Lower lobe of right lung (tissue), 2 donors: ENCODE data around the gene C15orf62. TPM values are rescaled to one million over a fixed set of nuclear protein-coding genes. Genes with fewer than 3 reads are reported as not detected.

Source experiments
- ATAC-seq, 2 donors: fragments of 200-7000 bp; cut with Tn5 transposase; one replicate each; pipeline ENCODE4 v1.9.1; 2020 to 2022; ENCODE audit warnings: mild to moderate bottlenecking in 2 of 2, moderate library complexity in 2 of 2
- DNase-seq: peaks from one replicate; pipeline ENCODE4 v3.0.0-alpha.2; 2020
- H3K27ac ChIP-seq: fragments of 200-600 bp; one replicate; pipeline ENCODE4 v1.8.0; 2022
- H3K27me3 ChIP-seq: fragments of 200-600 bp; one replicate; pipeline ENCODE4 v1.8.0; 2022; ENCODE audit warnings: low read depth
- H3K36me3 ChIP-seq: fragments of 200-600 bp; one replicate; pipeline ENCODE4 v1.8.0; 2022; ENCODE audit warnings: mild to moderate bottlenecking
- H3K4me1 ChIP-seq: fragments of 200-600 bp; one replicate; pipeline ENCODE4 v1.8.0; 2022
- H3K4me3 ChIP-seq: fragments of 200-600 bp; one replicate; pipeline ENCODE4 v1.8.0; 2022; ENCODE audit warnings: mild to moderate bottlenecking
- H3K9me3 ChIP-seq: fragments of 200-600 bp; one replicate; pipeline ENCODE4 v1.8.0; 2022
- intact Hi-C: fragments of 100-400 bp; cut with DNase I; formaldehyde crosslinking; loops from one replicate; pipeline ENCODE4 v1.11.0; 2022
- total RNA-seq: library from RNA; stranded (reverse); fragmentation: NEBNext Ultra II Directional; extraction: Animal tissue kit (Norgen Biotek cat#: 25700); gene quantifications from one replicate; pipeline ENCODE4 v1.2.1, GENCODE V29; 2021
- TF ChIP-seq, protein P1 (sequence below): fragments of 200-600 bp; IDR thresholded peaks from one replicate; pipeline ENCODE4 v1.8.0; 2022; ENCODE audit warnings: antibody characterized with exemption, mild to moderate bottlenecking
- donor health status: DM: no; HTN: yes; CAD: no; lungs with severe emphysema.

Gene C15orf62
- total RNA-seq, 1 donor from 2014 or later: 2.4 TPM

DNA sequence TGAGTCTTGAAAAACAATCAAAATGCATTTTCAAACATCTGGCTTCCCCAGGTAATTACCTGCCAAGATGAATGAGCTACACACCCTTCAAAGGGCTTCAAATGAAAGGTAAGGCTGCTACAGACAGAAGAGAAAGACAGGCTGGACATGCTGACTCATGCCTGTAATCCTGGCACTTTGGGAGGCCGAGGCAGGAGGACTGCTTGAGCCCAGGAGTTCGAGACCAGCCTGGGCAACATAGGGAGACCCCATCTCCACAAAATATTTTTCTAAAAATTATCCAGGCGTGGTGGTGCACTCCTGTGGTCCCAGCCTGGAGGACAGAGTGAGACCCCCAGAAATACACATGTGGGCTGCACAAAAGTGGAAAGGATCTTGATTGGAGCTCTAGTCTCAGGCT lies 22.6 kb downstream of the C15orf62 start:
- Histone ChIP-seq H3K36me3 (peaks cover 15% of the 10 kb centered on the region), H3K9me3 (no peaks in the 10 kb centered on the region), H3K27me3 (no peaks in the 10 kb centered on the region), H3K4me3 (no peak overlapping the region), H3K4me1 (peaks cover 43% of the 10 kb centered on the region), H3K27ac (no peak overlapping the region)
- ATAC-seq: no peak
- no peak for DNase-seq
- intact Hi-C loops: no loop called here
- TF ChIP-seq, protein P1, sequence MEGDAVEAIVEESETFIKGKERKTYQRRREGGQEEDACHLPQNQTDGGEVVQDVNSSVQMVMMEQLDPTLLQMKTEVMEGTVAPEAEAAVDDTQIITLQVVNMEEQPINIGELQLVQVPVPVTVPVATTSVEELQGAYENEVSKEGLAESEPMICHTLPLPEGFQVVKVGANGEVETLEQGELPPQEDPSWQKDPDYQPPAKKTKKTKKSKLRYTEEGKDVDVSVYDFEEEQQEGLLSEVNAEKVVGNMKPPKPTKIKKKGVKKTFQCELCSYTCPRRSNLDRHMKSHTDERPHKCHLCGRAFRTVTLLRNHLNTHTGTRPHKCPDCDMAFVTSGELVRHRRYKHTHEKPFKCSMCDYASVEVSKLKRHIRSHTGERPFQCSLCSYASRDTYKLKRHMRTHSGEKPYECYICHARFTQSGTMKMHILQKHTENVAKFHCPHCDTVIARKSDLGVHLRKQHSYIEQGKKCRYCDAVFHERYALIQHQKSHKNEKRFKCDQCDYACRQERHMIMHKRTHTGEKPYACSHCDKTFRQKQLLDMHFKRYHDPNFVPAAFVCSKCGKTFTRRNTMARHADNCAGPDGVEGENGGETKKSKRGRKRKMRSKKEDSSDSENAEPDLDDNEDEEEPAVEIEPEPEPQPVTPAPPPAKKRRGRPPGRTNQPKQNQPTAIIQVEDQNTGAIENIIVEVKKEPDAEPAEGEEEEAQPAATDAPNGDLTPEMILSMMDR: no peak

GRCh38 chr15:40793216-40793989 lies 23.6 kb downstream of the C15orf62 start:
- H3K27me3 ChIP-seq: no peaks in the 10 kb centered on the region
- H3K27ac ChIP-seq: no peak overlapping the region
- TF ChIP-seq, protein P1: no peak
- H3K4me1 ChIP-seq: peaks cover 38% of the 10 kb centered on the region
- no peaks in the 10 kb centered on the region for H3K9me3 ChIP-seq
- H3K4me3 ChIP-seq: no peak overlapping the region
- intact Hi-C loops: no loop called here
- peaks cover 21% of the 10 kb centered on the region for H3K36me3 ChIP-seq
- no peak for DNase-seq
- ATAC-seq: no peak

DNA sequence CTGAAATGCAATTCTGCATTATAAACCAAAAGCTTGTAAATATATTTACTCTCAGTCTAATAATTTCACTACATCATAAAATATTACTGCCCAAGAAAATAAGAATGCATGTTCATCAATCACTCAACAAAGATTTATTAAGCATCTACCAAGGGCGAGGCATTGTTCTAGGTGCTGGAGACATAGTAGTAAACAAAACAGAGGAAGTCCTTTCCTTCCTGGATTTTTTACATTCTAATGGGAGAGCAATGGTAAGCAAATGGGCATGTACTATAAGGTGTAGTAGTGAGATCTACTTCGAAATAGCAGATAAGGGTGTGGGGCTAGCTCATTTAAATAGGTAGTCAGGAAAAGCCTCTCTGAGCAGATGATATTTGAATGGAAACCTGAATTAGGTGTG lies 26.3 kb downstream of the C15orf62 start:
- Histone ChIP-seq H3K9me3 (no peaks in the 10 kb centered on the region), H3K27ac (no peak overlapping the region), H3K4me1 (peaks cover 27% of the 10 kb centered on the region), H3K4me3 (no peak overlapping the region), H3K36me3 (peaks cover 23% of the 10 kb centered on the region), H3K27me3 (no peaks in the 10 kb centered on the region)
- ATAC-seq: no peak
- intact Hi-C loops: no loop called here
- TF ChIP-seq, protein P1: no peak
- no peak for DNase-seq

DNA sequence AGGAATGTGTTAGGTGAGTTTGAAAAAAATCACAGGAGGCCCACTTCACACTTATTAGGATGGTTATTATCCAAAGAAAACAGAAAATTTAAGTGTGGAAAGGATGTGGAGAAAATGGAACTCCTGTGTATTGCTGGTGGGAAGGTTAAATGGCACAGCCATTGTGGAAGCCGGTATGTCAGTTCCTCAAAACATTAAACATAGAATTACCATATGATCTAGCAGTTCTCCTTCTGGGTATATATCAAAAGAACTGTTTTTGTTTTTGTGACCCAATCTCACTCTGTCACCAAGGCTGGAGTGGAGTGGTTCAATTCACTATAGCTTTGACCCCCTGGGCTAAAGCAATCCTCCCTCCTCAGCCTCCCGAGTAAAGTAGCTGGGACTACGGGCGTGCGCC lies 26.7 kb downstream of the C15orf62 start:
- Histone ChIP-seq H3K27me3 (no peaks in the 10 kb centered on the region), H3K27ac (no peak overlapping the region), H3K4me1 (peaks cover 27% of the 10 kb centered on the region), H3K9me3 (no peaks in the 10 kb centered on the region), H3K4me3 (no peak overlapping the region), H3K36me3 (peaks cover 20% of the 10 kb centered on the region)
- TF ChIP-seq, protein P1: no peak
- intact Hi-C loops: no loop called here
- DNase-seq (no peak), ATAC-seq (no peak)

DNA sequence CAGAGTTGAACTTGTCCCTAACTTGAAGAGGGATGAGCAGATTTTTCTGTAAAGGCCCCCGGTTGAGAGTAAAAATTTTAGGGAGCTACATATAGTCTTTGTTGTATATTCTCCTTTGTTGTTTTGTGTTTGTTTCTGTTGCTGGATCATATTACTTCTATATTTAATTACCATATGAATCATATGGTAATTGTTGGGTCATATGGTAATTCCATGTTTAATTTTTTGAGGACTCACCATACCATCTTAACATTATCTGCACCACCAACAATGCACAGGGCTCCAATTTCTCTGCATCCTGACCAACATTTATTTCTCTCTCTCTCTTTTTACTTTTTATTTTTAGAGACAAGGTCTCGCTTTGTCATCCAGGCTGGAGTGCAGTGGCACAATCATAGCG lies 29.7 kb downstream of the C15orf62 start:
- TF ChIP-seq, protein P1: no peak
- no peak overlapping the region for H3K4me3 ChIP-seq
- ATAC-seq: no peak

More for the DNA sequence above, 29.7 kb downstream of the C15orf62 start:
- H3K36me3 ChIP-seq: peaks cover 18% of the 10 kb centered on the region
- H3K27me3 ChIP-seq: no peaks in the 10 kb centered on the region
- DNase-seq: no peak
- H3K4me1 ChIP-seq: peaks cover 22% of the 10 kb centered on the region
- intact Hi-C loops: no loop called here
- H3K27ac ChIP-seq: no peak overlapping the region
- no peaks in the 10 kb centered on the region for H3K9me3 ChIP-seq
